C4-2B (cell line): ENCODE results near the gene CRYGN.

ENCODE experiments used
- ZFX ChIP-seq: fragments of 450-650 bp; IDR thresholded peaks from 2 replicates; pipeline ENCODE4 v1.6.1; 2017
- TF ChIP-seq, protein P1 (sequence below): fragments of 450-650 bp; conservative IDR thresholded peaks from 2 replicates; pipeline ENCODE4 v1.5.1; 2017; ENCODE audit warnings: mild to moderate bottlenecking

- TF ChIP-seq, protein P1, sequence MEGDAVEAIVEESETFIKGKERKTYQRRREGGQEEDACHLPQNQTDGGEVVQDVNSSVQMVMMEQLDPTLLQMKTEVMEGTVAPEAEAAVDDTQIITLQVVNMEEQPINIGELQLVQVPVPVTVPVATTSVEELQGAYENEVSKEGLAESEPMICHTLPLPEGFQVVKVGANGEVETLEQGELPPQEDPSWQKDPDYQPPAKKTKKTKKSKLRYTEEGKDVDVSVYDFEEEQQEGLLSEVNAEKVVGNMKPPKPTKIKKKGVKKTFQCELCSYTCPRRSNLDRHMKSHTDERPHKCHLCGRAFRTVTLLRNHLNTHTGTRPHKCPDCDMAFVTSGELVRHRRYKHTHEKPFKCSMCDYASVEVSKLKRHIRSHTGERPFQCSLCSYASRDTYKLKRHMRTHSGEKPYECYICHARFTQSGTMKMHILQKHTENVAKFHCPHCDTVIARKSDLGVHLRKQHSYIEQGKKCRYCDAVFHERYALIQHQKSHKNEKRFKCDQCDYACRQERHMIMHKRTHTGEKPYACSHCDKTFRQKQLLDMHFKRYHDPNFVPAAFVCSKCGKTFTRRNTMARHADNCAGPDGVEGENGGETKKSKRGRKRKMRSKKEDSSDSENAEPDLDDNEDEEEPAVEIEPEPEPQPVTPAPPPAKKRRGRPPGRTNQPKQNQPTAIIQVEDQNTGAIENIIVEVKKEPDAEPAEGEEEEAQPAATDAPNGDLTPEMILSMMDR = no peak
- no peak for TF ChIP-seq ZFX
Measured at GRCh38 chr7:151384352-151384697, 55.6 kb downstream of the CRYGN start.
